Measurements from ENCODE around the gene GABRB3.

GRCh38 chr15:26531489-26531888 is 241.4 kb downstream of the GABRB3 start:
- TF ChIP-seq CTCF (IDR thresholded peaks at IDR 0.05) = no peak
- no peak for TF ChIP-seq POLR2A (IDR thresholded peaks at IDR 0.05)

Data from Peyer's patch (tissue), 4 donors.